ENCODE data around the gene NYAP1.
A peak's percentile ranks its signal among the peaks of the same experiment; 100 is the strongest.
"Not testable (repeated sequence)": the region's sequence is repeated elsewhere in the genome, so short reads cannot be mapped to it uniquely, and the experiment has no call there.

Gene NYAP1

GRCh38 chr7:100483722-100484672 is at the start of gene NYAP1:
NYAP1 (plus strand) TSS chr7:100483927; CDS start chr7:100485312, 1,385 bp downstream.
- DNase-seq: peak; percentile 55

GRCh38 chr7:100434297-100435144 is 49.2 kb upstream of the NYAP1 start:
- no peak for DNase-seq

GRCh38 chr7:100435401-100436304 is 48.1 kb upstream of the NYAP1 start:
- peak; percentile 47 for DNase-seq

- no peak for DNase-seq
Measured at GRCh38 chr7:100437150-100438100, 46.3 kb upstream of the NYAP1 start.

GRCh38 chr7:100438172-100438571 is 45.6 kb upstream of the NYAP1 start:
- DNase-seq: no peak

- not testable (repeated sequence) for DNase-seq
Measured at GRCh38 chr7:100438731-100439130, 45.0 kb upstream of the NYAP1 start.

- DNase-seq: not testable (repeated sequence)
Measured at GRCh38 chr7:100439244-100439643, 44.5 kb upstream of the NYAP1 start.

GRCh38 chr7:100441641-100442535 is 41.8 kb upstream of the NYAP1 start:
- DNase-seq: no peak

GRCh38 chr7:100443096-100443840 is 40.5 kb upstream of the NYAP1 start:
- no peak for DNase-seq

GRCh38 chr7:100444311-100445278 is 39.1 kb upstream of the NYAP1 start:
- peak; percentile 52 for DNase-seq

- DNase-seq: no peak
Measured at GRCh38 chr7:100446040-100446439, 37.7 kb upstream of the NYAP1 start.

- DNase-seq: not testable (repeated sequence)
Measured at GRCh38 chr7:100447363-100447762, 36.4 kb upstream of the NYAP1 start.

GRCh38 chr7:100449190-100449795 is 34.4 kb upstream of the NYAP1 start:
- DNase-seq: no peak

GRCh38 chr7:100452513-100452912 is 31.2 kb upstream of the NYAP1 start:
- no peak for DNase-seq

GRCh38 chr7:100453854-100454253 is 29.9 kb upstream of the NYAP1 start:
- DNase-seq: not testable (repeated sequence)

GRCh38 chr7:100455206-100455605 is 28.5 kb upstream of the NYAP1 start:
- no peak for DNase-seq

GRCh38 chr7:100456562-100456961 is 27.2 kb upstream of the NYAP1 start:
- DNase-seq: no peak

- no peak for DNase-seq
Measured at GRCh38 chr7:100457033-100457432, 26.7 kb upstream of the NYAP1 start.
